Measurements from ENCODE around the gene CCDC154. TPM values are rescaled to one million over a fixed set of nuclear protein-coding genes. Genes with fewer than 3 reads are reported as not detected.

CCDC154 gene
- total and polyA plus RNA-seq, 2 experiments from 2014 or later: 0.31 TPM; not detected in 1

- H3K4me1 Mint-ChIP-seq: no peaks in the 10 kb centered on the region; the same call in 2 of the 3 replicates
- H3K36me3 Mint-ChIP-seq (ENCODE audit: low read depth): peaks cover 8% of the 10 kb centered on the region
- no peak overlapping the region for H3K4me3 Mint-ChIP-seq
- TF ChIP-seq ETS1 (IDR thresholded peaks at IDR 0.05) (no peak), ZNF331 (CRISPR knock-in tag; IDR thresholded peaks at IDR 0.05; ENCODE audit: low read depth) (no peak), NANOG (IDR thresholded peaks at IDR 0.05; ENCODE audit: borderline replicate concordance) (no peak), ZNF462 (CRISPR knock-in tag; IDR thresholded peaks at IDR 0.05) (no peak), ZNF114 (CRISPR knock-in tag; IDR thresholded peaks at IDR 0.05) (no peak), STAT1 (IDR thresholded peaks at IDR 0.05; ENCODE audit: unreplicated experiment) (no peak), CREB1 (CRISPR knock-in tag; IDR thresholded peaks at IDR 0.05; ENCODE audit: low read depth) (no peak), EZH2phosphoT487 (IDR thresholded peaks at IDR 0.05; ENCODE audit: unreplicated experiment) (no peak), EZH2 (IDR thresholded peaks at IDR 0.05; ENCODE audit: low read depth, unreplicated experiment) (no peak), POLR2AphosphoS5 (IDR thresholded peaks at IDR 0.05; ENCODE audit: low read depth) (no peak)
- TF ChIP-seq, protein P1, sequence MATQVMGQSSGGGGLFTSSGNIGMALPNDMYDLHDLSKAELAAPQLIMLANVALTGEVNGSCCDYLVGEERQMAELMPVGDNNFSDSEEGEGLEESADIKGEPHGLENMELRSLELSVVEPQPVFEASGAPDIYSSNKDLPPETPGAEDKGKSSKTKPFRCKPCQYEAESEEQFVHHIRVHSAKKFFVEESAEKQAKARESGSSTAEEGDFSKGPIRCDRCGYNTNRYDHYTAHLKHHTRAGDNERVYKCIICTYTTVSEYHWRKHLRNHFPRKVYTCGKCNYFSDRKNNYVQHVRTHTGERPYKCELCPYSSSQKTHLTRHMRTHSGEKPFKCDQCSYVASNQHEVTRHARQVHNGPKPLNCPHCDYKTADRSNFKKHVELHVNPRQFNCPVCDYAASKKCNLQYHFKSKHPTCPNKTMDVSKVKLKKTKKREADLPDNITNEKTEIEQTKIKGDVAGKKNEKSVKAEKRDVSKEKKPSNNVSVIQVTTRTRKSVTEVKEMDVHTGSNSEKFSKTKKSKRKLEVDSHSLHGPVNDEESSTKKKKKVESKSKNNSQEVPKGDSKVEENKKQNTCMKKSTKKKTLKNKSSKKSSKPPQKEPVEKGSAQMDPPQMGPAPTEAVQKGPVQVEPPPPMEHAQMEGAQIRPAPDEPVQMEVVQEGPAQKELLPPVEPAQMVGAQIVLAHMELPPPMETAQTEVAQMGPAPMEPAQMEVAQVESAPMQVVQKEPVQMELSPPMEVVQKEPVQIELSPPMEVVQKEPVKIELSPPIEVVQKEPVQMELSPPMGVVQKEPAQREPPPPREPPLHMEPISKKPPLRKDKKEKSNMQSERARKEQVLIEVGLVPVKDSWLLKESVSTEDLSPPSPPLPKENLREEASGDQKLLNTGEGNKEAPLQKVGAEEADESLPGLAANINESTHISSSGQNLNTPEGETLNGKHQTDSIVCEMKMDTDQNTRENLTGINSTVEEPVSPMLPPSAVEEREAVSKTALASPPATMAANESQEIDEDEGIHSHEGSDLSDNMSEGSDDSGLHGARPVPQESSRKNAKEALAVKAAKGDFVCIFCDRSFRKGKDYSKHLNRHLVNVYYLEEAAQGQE (IDR thresholded peaks at IDR 0.05; ENCODE audit: unreplicated experiment): no peak
- TF ChIP-seq, protein P2, sequence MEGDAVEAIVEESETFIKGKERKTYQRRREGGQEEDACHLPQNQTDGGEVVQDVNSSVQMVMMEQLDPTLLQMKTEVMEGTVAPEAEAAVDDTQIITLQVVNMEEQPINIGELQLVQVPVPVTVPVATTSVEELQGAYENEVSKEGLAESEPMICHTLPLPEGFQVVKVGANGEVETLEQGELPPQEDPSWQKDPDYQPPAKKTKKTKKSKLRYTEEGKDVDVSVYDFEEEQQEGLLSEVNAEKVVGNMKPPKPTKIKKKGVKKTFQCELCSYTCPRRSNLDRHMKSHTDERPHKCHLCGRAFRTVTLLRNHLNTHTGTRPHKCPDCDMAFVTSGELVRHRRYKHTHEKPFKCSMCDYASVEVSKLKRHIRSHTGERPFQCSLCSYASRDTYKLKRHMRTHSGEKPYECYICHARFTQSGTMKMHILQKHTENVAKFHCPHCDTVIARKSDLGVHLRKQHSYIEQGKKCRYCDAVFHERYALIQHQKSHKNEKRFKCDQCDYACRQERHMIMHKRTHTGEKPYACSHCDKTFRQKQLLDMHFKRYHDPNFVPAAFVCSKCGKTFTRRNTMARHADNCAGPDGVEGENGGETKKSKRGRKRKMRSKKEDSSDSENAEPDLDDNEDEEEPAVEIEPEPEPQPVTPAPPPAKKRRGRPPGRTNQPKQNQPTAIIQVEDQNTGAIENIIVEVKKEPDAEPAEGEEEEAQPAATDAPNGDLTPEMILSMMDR (conservative IDR thresholded peaks at IDR 0.05; ENCODE audit: low read depth in 2 of 2): no peak
- Histone ChIP-seq H4K20me1 (replicated peaks; ENCODE audit: insufficient read depth) (peaks cover 3% of the 10 kb centered on the region; the same call in 1 of the 2 replicates), H3K4me1 (ENCODE audit: insufficient read depth) (no peaks in the 10 kb centered on the region), H3K9me2 (ENCODE audit: insufficient read depth) (no peaks in the 10 kb centered on the region), H3K27ac (ENCODE audit: low read depth) (no peak overlapping the region), H3K27me3 (ENCODE audit: insufficient read depth) (no peaks in the 10 kb centered on the region), H3F3A (replicated peaks; ENCODE audit: low read depth) (no peaks in the 10 kb centered on the region), H2AFZ (no peak overlapping the region), H3K4me2 (no peak overlapping the region), H3K36me3 (ENCODE audit: insufficient read depth) (no peaks in the 10 kb centered on the region), H3K79me2 (replicated peaks; ENCODE audit: insufficient read depth) (no peaks in the 10 kb centered on the region; the same call in 1 of the 2 replicates), H3K4me3 (no peak overlapping the region)
- DNase-seq (ENCODE audit: low spot score): no peak
- no peak overlapping the region for H3K27ac Mint-ChIP-seq
- no peaks in the 10 kb centered on the region for H3K9me3 Mint-ChIP-seq
- ATAC-seq: no peak
- no peaks in the 10 kb centered on the region for H3K27me3 Mint-ChIP-seq (ENCODE audit: insufficient read depth, low read depth, poor library complexity)
Observed at GRCh38 chr16:1457489-1458245, 13.3 kb upstream of the CCDC154 start.

Data from GM23338 (cell line).